A673 (cell line): Measurements from ENCODE around the gene C1orf35. TPM values are rescaled to one million over a fixed set of nuclear protein-coding genes. Genes with fewer than 3 reads are reported as not detected.

Experiments
- Bru-seq: library from RNA; stranded (reverse); fragments of 400-500 nt; gene quantifications from one replicate; lab custom pipeline; 2021; lab: Mats Ljungman, UMichigan
- BruChase-seq, 2 experiments: library from RNA; stranded (reverse); fragments of 400-500 nt; gene quantifications; one replicate each; lab custom pipeline; 2021; lab: Mats Ljungman, UMichigan
- BruUV-seq: library from RNA; stranded (reverse); fragments of 400-500 nt; replicated peaks from 2 replicates; lab custom pipeline; 2021; lab: Mats Ljungman, UMichigan
- CTCF ChIA-PET: fragments of 300-600 bp; sonication (Branson Sonifier 250); formaldehyde crosslinking; loops from one replicate; lab custom pipeline; 2022; ENCODE audit warnings: antibody characterized with exemption; lab: Charles Lee
- POLR2A ChIA-PET: fragments of 300-600 bp; sonication (Branson Sonifier 250); formaldehyde crosslinking; loops from one replicate; lab custom pipeline; 2022; ENCODE audit warnings: antibody characterized with exemption; ENCODE audit not compliant: low non-redundant PET; lab: Charles Lee
- DNase-seq: peaks from one replicate; pipeline ENCODE4 v3.0.0-alpha.2; 2015; ENCODE audit warnings: low spot score
- H3K27ac ChIP-seq: fragments of 200-600 bp; sonication (generic); 2 replicates; pipeline ENCODE4 v1.5.1; 2016; ENCODE audit warnings: mixed run types, low read depth, mild to moderate bottlenecking, mixed read lengths, antibody characterized with exemption, low read length; ENCODE audit not compliant: poor library complexity, severe bottlenecking
- H3K27me3 ChIP-seq: fragments of 200-600 bp; sonication (generic); replicated peaks from 2 replicates; pipeline ENCODE4 v1.6.1; 2017; ENCODE audit warnings: mixed run types, low read depth, mild to moderate bottlenecking, mixed read lengths, antibody characterized with exemption, low read length; ENCODE audit not compliant: insufficient read depth, poor library complexity
- H3K36me3 ChIP-seq: fragments of 200-600 bp; sonication (generic); 2 replicates; pipeline ENCODE4 v1.6.1; 2016; ENCODE audit warnings: mixed run types, mild to moderate bottlenecking, mixed read lengths, antibody characterized with exemption, low read length; ENCODE audit not compliant: insufficient read depth, poor library complexity, severe bottlenecking
- H3K4me1 ChIP-seq: fragments of 200-600 bp; sonication (generic); 2 replicates; pipeline ENCODE4 v1.6.1; 2017; ENCODE audit warnings: mixed run types, mild to moderate bottlenecking, mixed read lengths, antibody characterized with exemption, low read length; ENCODE audit not compliant: insufficient read depth, poor library complexity, severe bottlenecking
- H3K4me3 ChIP-seq: fragments of 200-600 bp; sonication (generic); 2 replicates; pipeline ENCODE4 v1.5.1; 2016; ENCODE audit warnings: low read depth, mixed run types, mild to moderate bottlenecking, mixed read lengths, low read length; ENCODE audit not compliant: poor library complexity, severe bottlenecking
- H3K9me3 ChIP-seq: fragments of 200-600 bp; sonication (generic); 2 replicates; pipeline ENCODE4 v1.6.1; 2016; ENCODE audit warnings: mixed run types, low read depth, mild to moderate bottlenecking, mixed read lengths, antibody characterized with exemption, low read length; ENCODE audit not compliant: poor library complexity, severe bottlenecking
- EZH2 ChIP-seq: fragments of 200-600 bp; sonication (generic); IDR thresholded peaks from 2 replicates; pipeline ENCODE4 v1.6.1; 2017; ENCODE audit warnings: borderline replicate concordance, low read depth, mild to moderate bottlenecking, mixed read lengths, antibody characterized with exemption, low read length; ENCODE audit not compliant: poor library complexity, severe bottlenecking
- intact Hi-C: fragments of 100-400 bp; cut with micrococcal nuclease; formaldehyde crosslinking; loops from one replicate; pipeline ENCODE4 v1.10.0; 2022; ENCODE audit not compliant: unreplicated experiment
- long read RNA-seq: library from polyadenylated mRNA; stranded (forward); transcript quantifications from one replicate; pipeline ENCODE4 v2.0.0, GENCODE V29; 2022
- total RNA-seq: library from RNA; stranded (reverse); gene quantifications from 2 replicates; pipeline ENCODE4 v1.2.3, GENCODE V29; 2021
- TF ChIP-seq, protein P1 (sequence below): fragments of 300-800, 200-600 bp; sonication (generic); conservative IDR thresholded peaks from 2 replicates; pipeline ENCODE4 v1.5.1; 2017; ENCODE audit warnings: low read depth, mild to moderate bottlenecking, antibody characterized with exemption, low read length, moderate library complexity, mixed read lengths

The C1orf35 gene
- total RNA-seq (27.5 and 27.6 TPM in 2 replicates), Bru-seq, nascent RNA (percentile 65 among the genes with signal in this experiment), BruChase-seq, experiment 1, labeled RNA remaining after a 2-hour chase (percentile 82 among the genes with signal in this experiment), BruChase-seq, experiment 2, labeled RNA remaining after a 6-hour chase (percentile 84 among the genes with signal in this experiment)
- long read RNA-seq, transcript C1orf35-201 (8 exons, 1,427 nt): major isoform, 58 of 102 reads
- long read RNA-seq, partial matches to known transcripts: 7 of 102 reads
- long read RNA-seq, other reads (novel, unspliced or antisense): 33 of 102 reads

DNA sequence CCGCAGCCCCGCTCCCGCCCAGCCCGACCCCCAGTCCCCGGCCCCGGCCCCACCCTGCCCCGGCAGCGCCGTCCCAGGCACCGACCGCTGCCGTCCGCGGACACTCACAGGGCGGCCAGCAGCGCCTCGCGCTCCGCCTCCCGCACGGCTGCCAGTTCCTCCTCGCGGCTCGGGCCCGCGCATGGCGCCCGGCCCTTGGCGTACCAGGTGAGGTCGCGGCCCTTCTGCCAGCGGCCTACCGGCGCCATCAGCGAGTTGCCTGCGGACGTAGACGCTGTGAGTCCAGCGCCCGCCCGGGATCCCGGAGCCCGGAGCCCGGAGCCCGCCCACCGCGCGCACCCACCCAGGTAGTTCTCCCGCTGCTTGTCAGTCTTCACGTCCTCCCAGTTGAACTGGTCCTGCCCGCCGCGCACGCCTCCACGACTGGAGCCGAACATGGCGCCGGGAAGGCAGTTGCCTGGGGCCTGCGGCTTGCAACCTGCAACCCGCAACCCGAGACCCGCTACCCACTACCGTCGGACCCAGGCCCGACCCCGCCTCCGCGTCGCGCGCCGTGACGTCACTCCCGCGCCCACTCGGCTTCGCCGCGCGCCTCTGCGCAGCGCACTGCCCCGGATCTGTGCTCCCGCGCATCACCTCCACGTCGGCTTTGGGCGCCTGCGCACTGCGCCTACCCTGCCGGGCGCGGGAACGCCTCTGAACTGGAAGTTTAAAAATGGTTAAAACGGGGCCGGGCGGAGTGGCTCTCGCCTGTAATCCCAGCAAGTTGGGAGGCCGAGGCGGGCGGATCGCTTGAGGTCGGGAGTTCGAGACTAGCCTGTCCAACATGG lies at the start of gene C1orf35:
Gene C1orf35, minus strand, starts transcription at position 535 of the 830 bp plus-strand sequence. Its CDS starts 98 bp downstream, at position 437.
- intact Hi-C loops: no loop called here
- CTCF ChIA-PET: no interaction called here
- H3K9me3 ChIP-seq: no peaks in the 10 kb centered on the region
- TF ChIP-seq, protein P1, sequence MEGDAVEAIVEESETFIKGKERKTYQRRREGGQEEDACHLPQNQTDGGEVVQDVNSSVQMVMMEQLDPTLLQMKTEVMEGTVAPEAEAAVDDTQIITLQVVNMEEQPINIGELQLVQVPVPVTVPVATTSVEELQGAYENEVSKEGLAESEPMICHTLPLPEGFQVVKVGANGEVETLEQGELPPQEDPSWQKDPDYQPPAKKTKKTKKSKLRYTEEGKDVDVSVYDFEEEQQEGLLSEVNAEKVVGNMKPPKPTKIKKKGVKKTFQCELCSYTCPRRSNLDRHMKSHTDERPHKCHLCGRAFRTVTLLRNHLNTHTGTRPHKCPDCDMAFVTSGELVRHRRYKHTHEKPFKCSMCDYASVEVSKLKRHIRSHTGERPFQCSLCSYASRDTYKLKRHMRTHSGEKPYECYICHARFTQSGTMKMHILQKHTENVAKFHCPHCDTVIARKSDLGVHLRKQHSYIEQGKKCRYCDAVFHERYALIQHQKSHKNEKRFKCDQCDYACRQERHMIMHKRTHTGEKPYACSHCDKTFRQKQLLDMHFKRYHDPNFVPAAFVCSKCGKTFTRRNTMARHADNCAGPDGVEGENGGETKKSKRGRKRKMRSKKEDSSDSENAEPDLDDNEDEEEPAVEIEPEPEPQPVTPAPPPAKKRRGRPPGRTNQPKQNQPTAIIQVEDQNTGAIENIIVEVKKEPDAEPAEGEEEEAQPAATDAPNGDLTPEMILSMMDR: no peak
- TF ChIP-seq EZH2: no peak
- TSS peak; percentile 32 for BruUV-seq
- DNase-seq: peak; percentile 98
- H3K27me3 ChIP-seq: no peaks in the 10 kb centered on the region
- H3K4me3 ChIP-seq: peak within 1 kb of the TSS; percentile 90
- peaks cover 6% of the 10 kb centered on the region for H3K4me1 ChIP-seq
- peaks cover 40% of the 10 kb centered on the region for H3K36me3 ChIP-seq
- H3K27ac ChIP-seq: peak within 1 kb of the TSS; percentile 88
- POLR2A ChIA-PET: no interaction called here

DNA sequence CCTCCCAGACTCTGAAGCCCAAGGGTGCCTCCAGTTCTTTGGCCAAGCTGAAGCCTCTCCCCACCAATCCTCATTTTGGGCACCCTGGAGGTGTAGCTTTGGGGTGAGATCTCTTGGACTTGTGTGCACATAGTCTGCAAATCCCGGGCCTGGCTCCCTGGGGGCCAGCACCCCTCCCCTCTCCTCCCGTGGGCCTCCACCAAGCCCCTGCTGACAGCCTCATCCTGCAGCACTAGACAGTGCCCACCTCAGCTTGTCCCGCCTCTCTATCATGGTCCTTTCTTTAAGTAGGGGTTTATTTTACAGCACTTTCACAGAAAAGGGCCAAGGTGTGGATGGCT lies 49.8 kb upstream of the C1orf35 start:
- Histone ChIP-seq H3K27ac (no peak overlapping the region), H3K36me3 (no peaks in the 10 kb centered on the region), H3K27me3 (peaks cover 6% of the 10 kb centered on the region), H3K9me3 (no peaks in the 10 kb centered on the region), H3K4me3 (no peak overlapping the region), H3K4me1 (no peaks in the 10 kb centered on the region)
- POLR2A ChIA-PET: no interaction called here
- CTCF ChIA-PET: no interaction called here
- no TSS peak for BruUV-seq
- TF ChIP-seq, protein P1: no peak
- no peak for TF ChIP-seq EZH2
- intact Hi-C loops: no loop called here
- no peak for DNase-seq

DNA sequence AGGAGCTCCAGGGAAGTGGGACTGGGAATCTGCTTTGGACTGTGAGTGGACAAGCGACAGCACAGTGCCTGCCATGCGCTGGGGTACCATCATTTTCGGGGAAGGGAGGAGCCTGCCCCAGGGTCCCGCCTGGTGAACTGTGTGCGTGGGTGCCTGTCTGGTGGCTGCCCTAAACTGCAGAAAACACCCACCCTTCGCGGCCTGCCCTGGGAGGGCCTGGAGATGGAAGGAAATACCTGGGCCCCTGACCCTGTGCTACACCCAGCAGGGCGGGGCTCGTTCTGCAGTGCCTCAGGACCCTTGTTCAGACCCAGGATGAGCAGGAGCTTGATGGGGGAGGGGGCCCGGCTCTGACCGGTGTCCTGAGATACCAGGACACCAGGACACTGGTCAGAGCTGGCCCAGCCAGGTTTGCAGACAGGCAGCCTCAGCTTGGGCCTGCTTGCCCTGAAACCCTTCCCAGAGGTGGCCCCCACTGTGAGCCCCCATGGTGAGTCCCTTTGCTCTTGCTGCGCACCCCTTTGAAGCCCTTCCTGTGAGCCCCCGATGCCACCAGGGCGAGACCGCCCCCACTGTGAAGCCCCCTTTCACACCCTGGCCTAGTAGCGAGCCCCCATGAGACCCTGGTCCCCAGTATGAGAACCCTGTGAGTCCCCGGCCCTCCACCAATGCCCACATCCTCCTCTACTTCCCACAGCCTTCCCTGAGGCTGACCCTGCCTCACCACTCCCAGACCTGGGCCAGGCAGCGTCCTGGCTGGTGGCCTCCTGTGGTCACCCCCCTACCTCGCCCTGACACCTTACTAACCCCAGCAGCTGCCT lies 49.2 kb upstream of the C1orf35 start:
- POLR2A ChIA-PET: no interaction called here
- TF ChIP-seq, protein P1: no peak
- TF ChIP-seq EZH2: no peak

More for the DNA sequence above, 49.2 kb upstream of the C1orf35 start:
- Histone ChIP-seq H3K4me3 (no peak overlapping the region), H3K9me3 (no peaks in the 10 kb centered on the region), H3K4me1 (no peaks in the 10 kb centered on the region), H3K36me3 (no peaks in the 10 kb centered on the region), H3K27me3 (peaks cover 6% of the 10 kb centered on the region), H3K27ac (no peak overlapping the region)
- no peak for DNase-seq
- intact Hi-C loops: no loop called here
- CTCF ChIA-PET: interaction anchor here (0.6 kb wide), 1 partner anchor 422 kb away, joined by 3 read pairs; no protein-coding TSS in a partner anchor
- BruUV-seq: no TSS peak
